ENCODE data around the gene KIF13A. TPM values are rescaled to one million over a fixed set of nuclear protein-coding genes. Genes with fewer than 3 reads are reported as not detected.

Gene KIF13A
- total and polyA plus RNA-seq, 2 donors (not counting 3 experiments of a cell fraction or from before 2014, with no cell fraction given) = 24.9 to 65.8 TPM

DNA sequence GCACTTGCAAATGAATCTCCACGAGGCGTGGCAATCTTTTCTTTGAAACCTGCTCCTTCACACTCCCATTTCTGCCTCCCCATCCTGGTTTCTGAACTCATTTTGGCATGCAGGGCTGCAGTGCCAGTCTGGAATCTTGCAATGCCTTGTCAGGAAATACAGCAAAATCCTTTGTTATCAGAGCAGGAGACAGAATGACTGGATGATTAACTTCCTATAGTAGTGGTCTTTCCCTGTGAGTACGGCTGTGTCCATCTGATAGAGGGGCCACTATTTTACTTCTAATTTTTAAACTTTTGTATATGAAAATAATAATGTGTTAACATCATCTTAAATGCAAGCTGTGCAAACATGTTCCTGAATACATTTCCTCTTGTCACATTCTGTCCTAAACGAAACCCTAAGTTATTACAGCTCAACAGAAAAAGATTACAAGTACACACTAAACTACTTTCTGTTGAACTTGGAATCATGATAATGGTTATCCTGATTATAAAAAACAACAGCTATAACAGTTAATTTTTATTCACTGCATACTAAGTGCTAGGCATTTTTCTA is 140.2 kb downstream of the KIF13A start:
- Histone ChIP-seq H4K20me1 (replicated peaks; ENCODE audit: control insufficient read depth, extremely low read depth, insufficient read depth, low read length) (no peaks in the 10 kb centered on the region), H3K9me3 (replicated peaks; ENCODE audit: control insufficient read depth, insufficient read depth, low read length) (no peaks in the 10 kb centered on the region), H3K36me3 (ENCODE audit: control insufficient read depth in 2 of 2, extremely low read depth in 1 of 2, insufficient read depth in 2 of 2, low read length in 2 of 2) (peaks cover 0 to 2% of the 10 kb centered on the region in 2 experiments), H3K79me2 (ENCODE audit: control insufficient read depth, insufficient read depth, low read length) (peaks cover 5% of the 10 kb centered on the region), H3K27me3 (ENCODE audit: control insufficient read depth in 2 of 2, insufficient read depth in 2 of 2, low read length in 2 of 2) (no peaks in the 10 kb centered on the region), H3K4me3 (replicated peaks in 1 of 3; ENCODE audit: insufficient read depth in 1 of 3, low read depth in 1 of 3, low read length in 3 of 3) (peak overlapping the region in 1 of 3 experiments; percentile 56), H3K9ac (replicated peaks; ENCODE audit: extremely low read depth, insufficient read depth, low read length) (peak overlapping the region; percentile 77), H2AFZ (ENCODE audit: low read depth, low read length) (peak overlapping the region; percentile 10), H3K4me2 (ENCODE audit: insufficient read depth, low read length) (peak overlapping the region; percentile 93), H3K4me1 (ENCODE audit: control insufficient read depth, extremely low read depth, insufficient read depth, low read length) (peaks cover 49% of the 10 kb centered on the region), H3K9me1 (replicated peaks; ENCODE audit: control insufficient read depth, extremely low read depth, insufficient read depth, low read length) (no peaks in the 10 kb centered on the region), H3K27ac (ENCODE audit: insufficient read depth, low read depth, low read length) (peak overlapping the region; percentile 93)
- DNase-seq (ENCODE audit: low read depth, low spot score) (peak; percentile 96), FAIRE-seq (peak; percentile 93)
- BruUV-seq (replicated peaks) = TSS peak; percentile 85
- CTCF ChIA-PET = interaction anchor here (0.9 to 2.1 kb wide), 5 partner anchors 9 to 140 kb away, joined by 3 to 8 read pairs (median 5); partner anchors contain the start of gene KIF13A
- intact Hi-C loops (cut with micrococcal nuclease) (loop anchor here (1.0 kb wide), 3 partner anchors 16 to 83 kb away; no protein-coding TSS in a partner anchor), dilution Hi-C loops (cut with MboI; ENCODE audit: extremely low pct_ligation_motif_present, low sequenced_read_pairs) (no loop called here)
- POLR2A ChIA-PET = interaction anchor here (1.3 to 1.4 kb wide), 2 partner anchors 16 to 68 kb away, joined by 3 read pairs; no protein-coding TSS in a partner anchor
- TF ChIP-seq GATA2 (IDR thresholded peaks at IDR 0.05; ENCODE audit: insufficient read depth, insufficient read length, low read depth, low read length) = peak; percentile 79
- peak; percentile 66 for TF ChIP-seq POLR2AphosphoS5 (IDR thresholded peaks at IDR 0.05; ENCODE audit: insufficient read depth, low read depth, low read length)
- TF ChIP-seq FOS (IDR thresholded peaks at IDR 0.05; ENCODE audit: borderline replicate concordance, insufficient read depth, low read length) = peak; percentile 49
- no peak for TF ChIP-seq CTCF (IDR thresholded peaks at IDR 0.05; ENCODE audit: extremely low read depth in 1 of 2, insufficient read depth in 1 of 2, low read depth in 1 of 2, low read length in 2 of 2)
- peak; percentile 42 for TF ChIP-seq POLR2A (IDR thresholded peaks at IDR 0.05; ENCODE audit: low read depth, low read length)
- no peak for TF ChIP-seq MYC (IDR thresholded peaks at IDR 0.05; ENCODE audit: low read depth, low read length)
- no peak for TF ChIP-seq EZH2 (IDR thresholded peaks at IDR 0.05; ENCODE audit: borderline replicate concordance, low read depth, low read length, severe bottlenecking)
- TF ChIP-seq, protein P1, sequence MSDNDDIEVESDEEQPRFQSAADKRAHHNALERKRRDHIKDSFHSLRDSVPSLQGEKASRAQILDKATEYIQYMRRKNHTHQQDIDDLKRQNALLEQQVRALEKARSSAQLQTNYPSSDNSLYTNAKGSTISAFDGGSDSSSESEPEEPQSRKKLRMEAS (IDR thresholded peaks at IDR 0.05; ENCODE audit: insufficient read depth, insufficient read length) = no peak
- TF ChIP-seq JUN (IDR thresholded peaks at IDR 0.05; ENCODE audit: borderline replicate concordance, insufficient read depth, insufficient read length, low read depth) = peak; percentile 65

Data from endothelial cell of umbilical vein (primary cell).